Activated CD8-positive, alpha-beta memory T cell treated with anti-CD3 and anti-CD28 coated beads, Interleukin-2, amount 10 ng/mL, durations not matched to agents 7 days and 5 days (primary cell): Measurements from ENCODE around the gene CSMD2. TPM values are rescaled to one million over a fixed set of nuclear protein-coding genes. Genes with fewer than 3 reads are reported as not detected.

Source experiments
- ATAC-seq: fragments of 150-1000 bp; cut with Tn5 transposase; one replicate; pipeline ENCODE4 v1.10.0; 2021; ENCODE audit warnings: moderate library complexity
- CTCF ChIA-PET: fragments of 350-600 bp; sonication (Branson Sonifier 250); formaldehyde crosslinking; loops from one replicate; lab custom pipeline; 2021; ENCODE audit warnings: antibody characterized with exemption; lab: Charles Lee
- DNase-seq: peaks from one replicate; pipeline ENCODE4 v3.0.0-alpha.2; 2020
- H3K27ac Mint-ChIP-seq: one replicate; pipeline ENCODE4 v1.8.0; 2021; ENCODE audit warnings: mild to moderate bottlenecking, mixed read lengths
- H3K27me3 Mint-ChIP-seq: one replicate; pipeline ENCODE4 v1.8.0; 2021; ENCODE audit warnings: mixed read lengths
- H3K36me3 Mint-ChIP-seq: one replicate; pipeline ENCODE4 v1.8.0; 2021; ENCODE audit warnings: mild to moderate bottlenecking, mixed read lengths
- H3K4me1 Mint-ChIP-seq: one replicate; pipeline ENCODE4 v1.8.0; 2021; ENCODE audit warnings: mixed read lengths
- H3K4me3 Mint-ChIP-seq: one replicate; pipeline ENCODE4 v1.8.0; 2021; ENCODE audit warnings: mild to moderate bottlenecking, moderate library complexity, mixed read lengths
- H3K9me3 Mint-ChIP-seq: one replicate; pipeline ENCODE4 v1.8.0; 2022; ENCODE audit warnings: low read depth, mixed read lengths
- total RNA-seq, 2 experiments: library from RNA; stranded (reverse); gene quantifications; one replicate each; pipeline ENCODE4 v1.2.3, GENCODE V29; 2021

Gene CSMD2
- total RNA-seq, 2 experiments from 2014 or later = not detected

DNA sequence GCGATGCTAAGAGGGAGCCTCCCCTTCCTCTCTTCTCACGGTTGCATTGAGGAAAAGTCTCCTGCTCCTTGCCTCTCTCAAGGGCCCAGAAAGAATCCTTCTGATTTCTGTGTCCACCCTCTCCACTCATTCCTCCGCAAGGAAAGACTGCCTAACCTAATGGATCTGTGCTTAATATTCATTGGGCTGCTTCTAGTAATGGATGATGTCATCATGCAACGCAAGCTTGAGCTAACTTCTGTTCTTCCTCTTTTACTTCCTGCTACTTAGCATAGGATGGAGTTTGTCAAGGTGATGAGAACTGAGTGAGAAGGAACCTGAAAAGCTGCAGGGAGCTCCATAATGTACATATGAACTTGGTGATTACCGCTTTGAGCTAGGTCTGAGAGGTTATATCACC is 336.4 kb downstream of the CSMD2 start:
- no peaks in the 10 kb centered on the region for H3K27me3 Mint-ChIP-seq
- CTCF ChIA-PET = no interaction called here
- no peaks in the 10 kb centered on the region for H3K9me3 Mint-ChIP-seq
- H3K36me3 Mint-ChIP-seq = no peaks in the 10 kb centered on the region
- no peak overlapping the region for H3K4me3 Mint-ChIP-seq
- ATAC-seq = no peak
- H3K27ac Mint-ChIP-seq = no peak overlapping the region
- DNase-seq = no peak
- H3K4me1 Mint-ChIP-seq = no peaks in the 10 kb centered on the region

GRCh38 chr1:33828059-33828458 is 337.0 kb downstream of the CSMD2 start:
- Mint-ChIP-seq H3K27me3 (no peaks in the 10 kb centered on the region), H3K36me3 (no peaks in the 10 kb centered on the region), H3K4me3 (no peak overlapping the region), H3K9me3 (no peaks in the 10 kb centered on the region), H3K27ac (no peak overlapping the region), H3K4me1 (no peaks in the 10 kb centered on the region)
- ATAC-seq (no peak), DNase-seq (no peak)
- CTCF ChIA-PET = no interaction called here

GRCh38 chr1:33826711-33827110 is 338.3 kb downstream of the CSMD2 start:
- CTCF ChIA-PET = no interaction called here
- Mint-ChIP-seq H3K4me3 (no peak overlapping the region), H3K9me3 (no peaks in the 10 kb centered on the region), H3K27ac (no peak overlapping the region), H3K4me1 (no peaks in the 10 kb centered on the region), H3K27me3 (no peaks in the 10 kb centered on the region), H3K36me3 (no peaks in the 10 kb centered on the region)
- DNase-seq (no peak), ATAC-seq (no peak)

DNA sequence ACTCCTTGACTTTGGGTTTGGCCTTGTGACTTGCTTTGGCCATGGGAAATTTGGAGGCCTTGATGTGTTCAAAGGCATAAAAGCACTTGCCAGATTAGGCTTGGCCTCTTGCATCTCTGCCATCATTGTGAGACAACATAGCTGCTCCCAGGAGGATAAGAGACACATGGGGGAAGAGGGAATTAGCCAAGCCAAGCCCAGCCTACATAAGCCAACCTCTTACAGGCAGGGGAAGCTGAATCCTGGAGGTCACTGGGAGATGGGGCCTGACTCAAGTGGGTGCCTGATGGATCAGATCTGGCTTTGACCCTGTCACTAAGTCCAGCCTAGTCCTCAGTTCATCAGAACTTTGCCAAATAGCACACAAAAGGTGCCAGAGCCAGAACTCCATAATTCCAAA is 338.7 kb downstream of the CSMD2 start:
- ATAC-seq = no peak
- CTCF ChIA-PET = no interaction called here
- no peaks in the 10 kb centered on the region for H3K36me3 Mint-ChIP-seq

DNA sequence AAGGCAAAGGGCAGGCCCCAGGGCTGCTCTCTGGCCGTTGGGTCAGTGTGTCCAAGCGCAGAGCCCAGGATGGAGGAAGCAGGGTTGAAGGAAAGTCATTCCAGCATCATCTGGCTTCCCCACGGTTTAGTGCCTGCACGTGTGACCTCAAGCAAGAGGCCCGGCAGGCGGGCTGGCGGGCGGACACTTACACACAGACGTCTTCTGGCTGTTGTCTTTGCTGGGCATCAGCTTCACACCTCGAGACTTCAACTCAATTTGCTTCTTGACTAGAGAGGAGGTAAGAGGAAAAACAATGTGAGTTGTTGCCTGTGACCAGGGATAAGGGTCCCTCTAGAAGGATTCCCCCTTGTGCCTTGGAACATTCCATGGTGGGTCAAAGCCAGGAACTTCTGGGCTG is 339.5 kb downstream of the CSMD2 start:
- no peak overlapping the region for H3K4me3 Mint-ChIP-seq
- no peak overlapping the region for H3K27ac Mint-ChIP-seq
- H3K9me3 Mint-ChIP-seq = no peaks in the 10 kb centered on the region
- no peaks in the 10 kb centered on the region for H3K36me3 Mint-ChIP-seq
- DNase-seq = no peak
- no peaks in the 10 kb centered on the region for H3K27me3 Mint-ChIP-seq
- no peaks in the 10 kb centered on the region for H3K4me1 Mint-ChIP-seq
- CTCF ChIA-PET = no interaction called here
- no peak for ATAC-seq

More for the DNA sequence above, 338.7 kb downstream of the CSMD2 start:
- H3K27ac Mint-ChIP-seq = no peak overlapping the region
- no peak overlapping the region for H3K4me3 Mint-ChIP-seq
- no peaks in the 10 kb centered on the region for H3K9me3 Mint-ChIP-seq
- no peaks in the 10 kb centered on the region for H3K27me3 Mint-ChIP-seq
- no peak for DNase-seq
- H3K4me1 Mint-ChIP-seq = no peaks in the 10 kb centered on the region

- H3K9me3 Mint-ChIP-seq = no peaks in the 10 kb centered on the region
- CTCF ChIA-PET = no interaction called here
- no peaks in the 10 kb centered on the region for H3K4me1 Mint-ChIP-seq
- no peak for DNase-seq
- H3K4me3 Mint-ChIP-seq = no peak overlapping the region
- no peak overlapping the region for H3K27ac Mint-ChIP-seq
- ATAC-seq = no peak
- no peaks in the 10 kb centered on the region for H3K36me3 Mint-ChIP-seq
- H3K27me3 Mint-ChIP-seq = no peaks in the 10 kb centered on the region
Measured at GRCh38 chr1:33824971-33825370, 340.1 kb downstream of the CSMD2 start.

GRCh38 chr1:33824321-33824720 is 340.7 kb downstream of the CSMD2 start:
- DNase-seq (no peak), ATAC-seq (no peak)
- H3K9me3 Mint-ChIP-seq = no peaks in the 10 kb centered on the region
- H3K36me3 Mint-ChIP-seq = no peaks in the 10 kb centered on the region
- H3K4me3 Mint-ChIP-seq = no peak overlapping the region
- CTCF ChIA-PET = no interaction called here
- H3K4me1 Mint-ChIP-seq = no peaks in the 10 kb centered on the region
- no peak overlapping the region for H3K27ac Mint-ChIP-seq
- no peaks in the 10 kb centered on the region for H3K27me3 Mint-ChIP-seq

- no peaks in the 10 kb centered on the region for H3K27me3 Mint-ChIP-seq
- H3K4me1 Mint-ChIP-seq = no peaks in the 10 kb centered on the region
- no peaks in the 10 kb centered on the region for H3K9me3 Mint-ChIP-seq
- no peak overlapping the region for H3K27ac Mint-ChIP-seq
- ATAC-seq (no peak), DNase-seq (no peak)
- CTCF ChIA-PET = no interaction called here
- H3K36me3 Mint-ChIP-seq = no peaks in the 10 kb centered on the region
- H3K4me3 Mint-ChIP-seq = no peak overlapping the region
Measured at GRCh38 chr1:33823830-33824229, 341.2 kb downstream of the CSMD2 start.

DNA sequence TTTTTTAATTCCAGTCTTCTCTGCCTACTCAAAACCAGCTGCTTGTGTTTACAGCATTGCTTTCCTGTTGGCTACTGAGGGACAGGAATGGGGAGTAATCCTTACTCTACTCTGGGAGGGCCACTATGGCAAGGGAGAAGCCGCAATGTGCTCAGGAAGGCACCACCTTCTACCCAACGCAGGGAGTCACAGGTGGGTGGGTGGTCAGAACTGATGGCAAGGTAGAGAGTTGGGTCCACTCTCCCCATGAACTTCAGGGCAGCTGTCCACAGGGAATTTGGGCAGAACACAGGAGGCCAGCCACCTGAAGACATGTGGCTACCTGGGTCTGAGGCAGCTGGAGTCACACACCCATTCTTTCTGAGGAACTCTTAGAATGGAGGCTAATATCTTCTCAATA is 341.6 kb downstream of the CSMD2 start:
- ATAC-seq = no peak
- Mint-ChIP-seq H3K4me3 (no peak overlapping the region), H3K27ac (no peak overlapping the region), H3K27me3 (no peaks in the 10 kb centered on the region), H3K4me1 (no peaks in the 10 kb centered on the region), H3K9me3 (no peaks in the 10 kb centered on the region), H3K36me3 (no peaks in the 10 kb centered on the region)
- no peak for DNase-seq
- CTCF ChIA-PET = no interaction called here

DNA sequence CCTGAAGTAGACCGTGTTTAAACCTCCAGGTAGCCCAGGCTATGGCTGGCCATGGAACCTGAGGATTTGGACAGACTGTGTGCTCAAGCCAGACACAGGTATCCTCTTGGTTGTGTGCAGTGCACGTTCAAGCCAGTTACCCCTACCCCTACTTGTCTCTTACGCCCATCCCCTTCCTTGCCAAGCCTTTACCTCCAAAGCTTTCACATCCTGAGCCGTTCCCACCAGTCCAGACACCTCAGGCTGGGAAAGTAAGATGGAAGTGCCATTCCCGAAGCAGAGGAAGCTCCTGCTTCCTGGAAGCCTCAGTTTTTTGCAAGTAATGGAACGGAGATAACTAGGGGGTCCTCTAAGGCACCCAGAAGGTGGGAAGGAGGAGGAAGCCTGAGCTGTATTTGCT is 342.6 kb downstream of the CSMD2 start:
- Mint-ChIP-seq H3K4me1 (no peaks in the 10 kb centered on the region), H3K9me3 (no peaks in the 10 kb centered on the region), H3K27me3 (no peaks in the 10 kb centered on the region), H3K36me3 (no peaks in the 10 kb centered on the region), H3K27ac (no peak overlapping the region), H3K4me3 (no peak overlapping the region)
- ATAC-seq (no peak), DNase-seq (no peak)
- CTCF ChIA-PET = no interaction called here

DNA sequence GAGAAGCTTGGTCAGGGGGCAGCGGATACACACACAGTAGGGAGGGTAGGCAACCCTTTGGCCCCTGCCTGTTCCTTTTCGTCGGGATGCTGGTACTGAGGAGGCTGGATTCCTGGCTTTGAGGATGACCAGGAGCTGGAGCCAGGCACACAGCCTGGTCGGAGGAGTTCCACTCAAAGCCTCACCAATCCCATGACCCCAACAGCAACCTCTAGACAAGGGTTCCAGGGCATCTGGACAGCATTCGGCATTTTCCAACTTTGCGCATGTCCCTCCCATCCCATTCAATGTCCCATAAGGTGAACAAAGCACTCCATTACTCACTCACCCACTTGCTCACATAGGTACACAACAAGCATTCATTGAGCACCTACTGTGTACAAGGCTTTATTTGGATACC is 343.7 kb downstream of the CSMD2 start:
- DNase-seq (no peak), ATAC-seq (no peak)
- Mint-ChIP-seq H3K4me1 (no peaks in the 10 kb centered on the region), H3K36me3 (no peaks in the 10 kb centered on the region), H3K27me3 (no peaks in the 10 kb centered on the region), H3K4me3 (no peak overlapping the region), H3K27ac (no peak overlapping the region), H3K9me3 (no peaks in the 10 kb centered on the region)
- CTCF ChIA-PET = no interaction called here

DNA sequence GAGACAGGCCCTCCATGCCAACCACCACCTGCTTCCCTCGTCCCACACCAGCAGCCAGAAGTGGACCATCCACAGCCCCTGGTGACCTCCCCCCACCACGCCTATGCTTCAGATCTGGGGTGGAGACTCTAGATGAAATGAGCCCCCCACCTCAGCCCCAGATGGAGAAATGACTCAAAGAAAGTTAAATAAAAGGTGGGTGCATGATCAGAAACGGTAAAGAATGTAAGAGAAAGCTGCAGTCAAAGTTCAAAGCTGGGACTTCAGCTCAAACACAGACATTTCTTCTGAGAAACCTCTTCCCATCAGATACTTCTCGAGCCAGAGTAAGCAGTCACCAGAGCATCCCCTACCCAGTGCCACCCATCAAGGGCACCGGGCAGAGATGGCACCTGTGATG is 344.2 kb downstream of the CSMD2 start:
- ATAC-seq (no peak), DNase-seq (no peak)
- Mint-ChIP-seq H3K36me3 (no peaks in the 10 kb centered on the region), H3K9me3 (no peaks in the 10 kb centered on the region), H3K27me3 (no peaks in the 10 kb centered on the region), H3K27ac (no peak overlapping the region), H3K4me3 (no peak overlapping the region), H3K4me1 (no peaks in the 10 kb centered on the region)
- CTCF ChIA-PET = no interaction called here

DNA sequence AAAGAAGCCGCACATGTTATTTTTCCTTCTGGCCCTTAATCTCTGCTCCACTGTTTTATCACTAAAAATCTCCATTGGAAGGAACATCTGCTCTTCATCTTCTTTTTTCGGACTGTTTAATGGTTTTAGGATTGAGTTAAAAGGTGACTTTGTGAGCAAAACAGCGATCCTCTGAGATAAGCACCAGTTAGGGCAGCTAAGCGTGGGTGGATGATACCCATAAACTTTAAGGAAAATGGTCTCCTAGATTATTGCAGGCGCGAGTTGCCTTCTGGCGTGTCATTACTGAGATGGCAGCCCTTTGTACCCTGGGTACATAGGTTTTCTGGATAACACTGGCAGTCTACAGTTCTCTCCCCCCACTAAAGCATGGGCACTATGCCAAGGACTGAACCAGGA is 345.1 kb downstream of the CSMD2 start:
- Mint-ChIP-seq H3K9me3 (no peaks in the 10 kb centered on the region), H3K36me3 (no peaks in the 10 kb centered on the region), H3K27me3 (no peaks in the 10 kb centered on the region), H3K4me3 (no peak overlapping the region), H3K4me1 (no peaks in the 10 kb centered on the region), H3K27ac (no peak overlapping the region)
- no peak for DNase-seq
- ATAC-seq = no peak
- CTCF ChIA-PET = no interaction called here

- CTCF ChIA-PET = no interaction called here
- Mint-ChIP-seq H3K27me3 (no peaks in the 10 kb centered on the region), H3K4me3 (no peak overlapping the region), H3K36me3 (no peaks in the 10 kb centered on the region), H3K27ac (no peak overlapping the region), H3K9me3 (no peaks in the 10 kb centered on the region), H3K4me1 (no peaks in the 10 kb centered on the region)
- DNase-seq (no peak), ATAC-seq (no peak)
Measured at GRCh38 chr1:33819290-33819912, 345.6 kb downstream of the CSMD2 start.

DNA sequence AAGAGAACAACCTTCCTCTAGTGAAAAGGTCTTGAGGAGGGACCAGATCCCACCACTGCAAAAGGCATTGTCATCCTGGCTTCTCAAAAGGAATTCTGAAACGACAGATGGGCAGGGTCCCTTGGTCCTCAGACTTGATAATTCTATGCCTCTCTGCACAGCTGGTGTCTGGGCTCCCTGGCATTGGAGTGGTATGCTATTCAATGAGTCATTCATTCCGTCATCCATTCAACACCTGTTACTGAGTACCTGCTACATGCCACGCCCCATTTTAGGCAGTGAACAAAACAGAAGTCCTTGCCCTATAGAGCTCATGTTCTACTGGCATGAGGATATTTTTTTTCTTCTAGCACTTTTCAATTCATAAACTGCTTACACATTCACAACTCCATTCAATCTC is 347.0 kb downstream of the CSMD2 start:
- CTCF ChIA-PET = no interaction called here
- H3K4me3 Mint-ChIP-seq = no peak overlapping the region
- no peaks in the 10 kb centered on the region for H3K9me3 Mint-ChIP-seq
- H3K27ac Mint-ChIP-seq = no peak overlapping the region
- ATAC-seq (no peak), DNase-seq (no peak)
- no peaks in the 10 kb centered on the region for H3K27me3 Mint-ChIP-seq
- no peaks in the 10 kb centered on the region for H3K4me1 Mint-ChIP-seq
- no peaks in the 10 kb centered on the region for H3K36me3 Mint-ChIP-seq
